ENCODE data around the gene PARD3B.
"Not testable (repeated sequence)": the region's sequence is repeated elsewhere in the genome, so short reads cannot be mapped to it uniquely, and the experiment has no call there.

- not testable (repeated sequence) for TF ChIP-seq CTCF (IDR thresholded peaks at IDR 0.05; ENCODE audit: insufficient read depth, low read length, poor library complexity, severe bottlenecking); EZH2phosphoT487 (conservative IDR thresholded peaks at IDR 0.05; ENCODE audit: low read length)
Observed at GRCh38 chr2:205218816-205219215, 673.5 kb downstream of the PARD3B start.

All from SU-DHL-6 (cell line).